GM21619 (cell line): ENCODE results near the gene CENPF.
A peak's percentile ranks its signal among the peaks of the same experiment; 100 is the strongest.
"Not testable (repeated sequence)": the region's sequence is repeated elsewhere in the genome, so short reads cannot be mapped to it uniquely, and the experiment has no call there.

Source experiments
- ATAC-seq: cut with Tn5 transposase; IDR thresholded peaks from one replicate; pipeline ENCODE4 v1.9.1; 2021; ENCODE audit not compliant: unreplicated experiment

Gene CENPF, protein sequence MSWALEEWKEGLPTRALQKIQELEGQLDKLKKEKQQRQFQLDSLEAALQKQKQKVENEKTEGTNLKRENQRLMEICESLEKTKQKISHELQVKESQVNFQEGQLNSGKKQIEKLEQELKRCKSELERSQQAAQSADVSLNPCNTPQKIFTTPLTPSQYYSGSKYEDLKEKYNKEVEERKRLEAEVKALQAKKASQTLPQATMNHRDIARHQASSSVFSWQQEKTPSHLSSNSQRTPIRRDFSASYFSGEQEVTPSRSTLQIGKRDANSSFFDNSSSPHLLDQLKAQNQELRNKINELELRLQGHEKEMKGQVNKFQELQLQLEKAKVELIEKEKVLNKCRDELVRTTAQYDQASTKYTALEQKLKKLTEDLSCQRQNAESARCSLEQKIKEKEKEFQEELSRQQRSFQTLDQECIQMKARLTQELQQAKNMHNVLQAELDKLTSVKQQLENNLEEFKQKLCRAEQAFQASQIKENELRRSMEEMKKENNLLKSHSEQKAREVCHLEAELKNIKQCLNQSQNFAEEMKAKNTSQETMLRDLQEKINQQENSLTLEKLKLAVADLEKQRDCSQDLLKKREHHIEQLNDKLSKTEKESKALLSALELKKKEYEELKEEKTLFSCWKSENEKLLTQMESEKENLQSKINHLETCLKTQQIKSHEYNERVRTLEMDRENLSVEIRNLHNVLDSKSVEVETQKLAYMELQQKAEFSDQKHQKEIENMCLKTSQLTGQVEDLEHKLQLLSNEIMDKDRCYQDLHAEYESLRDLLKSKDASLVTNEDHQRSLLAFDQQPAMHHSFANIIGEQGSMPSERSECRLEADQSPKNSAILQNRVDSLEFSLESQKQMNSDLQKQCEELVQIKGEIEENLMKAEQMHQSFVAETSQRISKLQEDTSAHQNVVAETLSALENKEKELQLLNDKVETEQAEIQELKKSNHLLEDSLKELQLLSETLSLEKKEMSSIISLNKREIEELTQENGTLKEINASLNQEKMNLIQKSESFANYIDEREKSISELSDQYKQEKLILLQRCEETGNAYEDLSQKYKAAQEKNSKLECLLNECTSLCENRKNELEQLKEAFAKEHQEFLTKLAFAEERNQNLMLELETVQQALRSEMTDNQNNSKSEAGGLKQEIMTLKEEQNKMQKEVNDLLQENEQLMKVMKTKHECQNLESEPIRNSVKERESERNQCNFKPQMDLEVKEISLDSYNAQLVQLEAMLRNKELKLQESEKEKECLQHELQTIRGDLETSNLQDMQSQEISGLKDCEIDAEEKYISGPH (N-terminal part only)

GRCh38 chr1:214602764-214603657 is at the start of gene CENPF:
CENPF (plus strand) TSS chr1:214603195; CDS start chr1:214613755, 10,560 bp downstream.
- ATAC-seq = peak; percentile 100

DNA sequence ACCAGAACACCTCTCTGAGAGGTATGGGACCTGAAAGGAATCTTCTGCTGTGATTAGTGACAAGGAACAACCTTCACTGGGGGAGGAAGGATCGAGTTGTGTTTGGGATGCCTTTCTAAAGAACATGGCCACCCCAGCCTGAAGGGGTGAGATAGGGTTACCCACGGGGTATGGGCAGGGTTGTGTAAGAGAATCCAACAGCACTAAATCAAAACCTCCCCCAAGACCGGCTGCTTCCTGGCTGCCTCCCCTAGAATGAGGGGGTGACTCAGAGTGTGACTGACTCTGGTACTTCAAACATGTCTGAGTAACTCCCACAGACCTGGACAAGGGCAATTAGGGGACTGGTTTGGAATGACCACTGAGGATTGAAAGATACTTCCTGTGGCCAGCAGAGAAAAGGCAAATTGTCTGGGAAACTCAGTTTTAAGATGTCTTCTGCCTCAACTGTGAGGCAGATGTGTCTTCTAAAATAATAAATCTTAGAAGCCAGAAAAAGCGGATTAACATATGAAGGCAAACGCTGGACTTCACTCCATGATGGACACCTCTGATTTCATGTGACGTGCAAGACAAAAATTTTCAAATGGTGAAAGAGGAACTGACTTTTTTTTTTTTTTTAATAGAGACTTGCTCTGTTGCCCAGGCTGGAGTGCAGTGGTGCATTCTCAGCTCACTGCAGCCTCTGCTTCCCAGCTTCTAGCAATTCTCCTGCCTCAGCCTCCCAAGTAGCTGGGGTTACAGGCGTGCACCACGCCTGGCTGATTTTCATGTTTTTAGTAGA is 44.9 kb upstream of the CENPF start:
- peak; percentile 69 for ATAC-seq

- ATAC-seq = no peak
Observed at GRCh38 chr1:214563881-214564280, 39.1 kb upstream of the CENPF start.

DNA sequence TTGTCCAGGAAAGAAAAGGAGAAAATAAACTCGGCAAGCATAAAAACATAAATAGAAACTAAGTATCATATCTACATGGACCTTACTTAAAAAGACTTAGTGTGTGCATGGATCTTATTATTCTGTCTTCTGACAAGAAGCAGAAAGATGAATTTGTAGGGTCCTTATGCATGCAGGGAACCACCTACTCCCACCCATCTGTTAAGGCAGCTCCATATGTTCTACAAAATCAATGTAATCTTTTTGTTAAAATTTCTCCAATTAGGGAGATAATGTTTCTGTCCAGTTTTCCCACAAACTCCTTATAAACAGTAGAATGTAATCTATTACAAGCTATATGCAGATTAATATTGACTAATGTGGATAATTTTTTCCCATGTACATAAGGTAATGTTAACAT is 37.7 kb upstream of the CENPF start:
- no peak for ATAC-seq

DNA sequence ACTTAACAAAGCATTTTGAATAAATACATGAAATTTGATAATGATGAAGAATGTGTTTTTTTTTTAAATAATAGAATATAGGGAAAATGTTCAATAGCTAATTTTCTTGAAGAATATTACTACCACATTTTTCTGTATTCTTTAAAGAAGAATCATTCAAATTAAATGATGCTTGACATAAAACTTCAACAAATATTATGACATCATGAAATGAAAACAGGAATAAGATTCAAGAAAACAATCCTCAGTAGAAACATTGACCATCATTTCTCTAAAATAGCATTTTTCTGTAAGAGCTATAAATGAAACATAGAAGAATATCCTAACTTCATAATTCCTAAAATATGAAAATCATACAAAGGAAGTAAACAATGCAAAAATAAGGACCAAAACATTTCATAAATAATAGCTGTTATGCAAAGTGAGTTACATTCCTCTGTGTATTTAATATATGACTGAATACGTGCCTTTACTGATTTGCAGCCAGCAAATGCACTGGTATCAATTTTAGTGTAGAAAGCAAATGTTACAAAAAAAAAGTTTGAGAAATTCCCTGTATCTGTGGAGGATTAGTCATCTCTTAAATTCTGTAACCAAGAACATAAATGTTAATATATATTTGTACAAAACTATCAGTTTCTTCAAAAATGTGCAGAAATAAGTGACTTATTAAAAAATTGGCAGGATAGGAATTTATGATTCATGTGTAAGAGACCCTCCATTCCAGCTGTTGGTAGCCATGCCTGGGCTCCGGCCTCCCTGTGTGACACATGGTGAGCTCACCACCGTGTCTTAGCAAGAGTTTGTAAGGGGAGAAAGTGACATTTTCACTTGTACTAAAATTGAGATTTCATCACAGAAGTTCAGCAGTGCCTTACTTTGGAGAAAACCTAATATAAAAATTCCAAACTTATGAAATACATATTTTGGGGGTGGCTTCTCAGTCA is 36.6 kb upstream of the CENPF start:
- peak; percentile 61 for ATAC-seq

DNA sequence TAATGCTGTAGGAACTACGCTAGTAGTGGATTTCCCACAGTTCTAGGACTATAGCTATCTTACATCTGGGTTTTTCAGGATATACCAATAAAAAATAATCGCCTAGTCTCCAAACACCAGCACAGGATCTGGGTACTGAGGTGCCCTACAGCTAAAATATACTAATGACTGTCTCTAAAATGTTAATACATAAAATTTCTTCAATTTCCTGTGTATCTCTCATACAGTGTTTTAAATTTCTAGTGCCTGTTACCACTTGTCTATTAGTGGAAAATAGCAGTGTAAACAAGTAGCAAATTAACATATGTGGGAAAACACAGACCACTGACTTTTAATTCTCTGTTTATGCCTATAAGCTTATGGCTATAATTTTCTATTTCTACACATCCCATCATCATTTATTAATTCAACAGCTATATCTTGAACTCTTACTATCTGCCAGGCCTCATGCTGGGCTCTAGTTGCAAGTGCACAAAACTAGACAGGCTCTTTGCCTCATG is 35.5 kb upstream of the CENPF start:
- no peak for ATAC-seq

- no peak for ATAC-seq
Observed at GRCh38 chr1:214568328-214568727, 34.7 kb upstream of the CENPF start.

- no peak for ATAC-seq
Observed at GRCh38 chr1:214569357-214570004, 33.5 kb upstream of the CENPF start.

DNA sequence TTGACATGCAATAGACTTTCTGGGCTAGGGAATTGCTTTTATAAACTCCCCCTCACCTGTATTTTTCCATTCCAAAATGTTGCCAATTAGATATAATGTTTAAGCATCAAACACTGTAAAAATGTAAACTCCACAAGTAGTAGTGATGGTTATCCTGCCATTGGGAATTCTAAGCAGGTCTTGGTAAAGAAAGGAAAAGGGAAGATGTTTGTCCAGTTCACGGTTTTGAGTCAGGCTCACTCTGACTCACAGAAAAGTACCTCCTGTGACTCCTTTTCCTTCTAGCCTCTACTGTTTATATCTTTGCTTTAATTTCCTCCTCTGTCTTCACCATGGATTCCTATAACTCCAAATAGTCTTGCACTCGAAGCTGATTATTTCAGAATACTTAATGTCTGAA is 32.6 kb upstream of the CENPF start:
- ATAC-seq = no peak

DNA sequence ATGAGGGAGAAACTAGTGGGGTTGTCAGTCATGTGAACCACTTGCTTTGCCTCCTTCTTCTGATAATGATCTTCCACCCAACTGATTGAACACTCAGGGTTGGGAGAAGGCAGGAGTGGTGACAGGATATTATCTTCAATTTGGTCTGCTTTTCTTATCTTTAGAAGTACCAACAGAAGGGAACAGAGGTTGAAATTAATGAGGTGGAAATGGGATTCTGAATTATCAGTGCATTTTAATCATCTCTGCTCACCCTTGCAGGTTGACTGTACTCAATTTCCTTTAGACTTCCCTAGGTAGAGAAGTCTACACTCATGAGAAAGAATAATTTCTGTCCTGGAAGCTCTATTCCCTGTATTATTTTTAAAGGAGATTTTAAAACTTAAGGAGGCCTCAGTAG is 31.7 kb upstream of the CENPF start:
- ATAC-seq = no peak

- ATAC-seq = no peak
Observed at GRCh38 chr1:214573386-214574318, 29.3 kb upstream of the CENPF start.

DNA sequence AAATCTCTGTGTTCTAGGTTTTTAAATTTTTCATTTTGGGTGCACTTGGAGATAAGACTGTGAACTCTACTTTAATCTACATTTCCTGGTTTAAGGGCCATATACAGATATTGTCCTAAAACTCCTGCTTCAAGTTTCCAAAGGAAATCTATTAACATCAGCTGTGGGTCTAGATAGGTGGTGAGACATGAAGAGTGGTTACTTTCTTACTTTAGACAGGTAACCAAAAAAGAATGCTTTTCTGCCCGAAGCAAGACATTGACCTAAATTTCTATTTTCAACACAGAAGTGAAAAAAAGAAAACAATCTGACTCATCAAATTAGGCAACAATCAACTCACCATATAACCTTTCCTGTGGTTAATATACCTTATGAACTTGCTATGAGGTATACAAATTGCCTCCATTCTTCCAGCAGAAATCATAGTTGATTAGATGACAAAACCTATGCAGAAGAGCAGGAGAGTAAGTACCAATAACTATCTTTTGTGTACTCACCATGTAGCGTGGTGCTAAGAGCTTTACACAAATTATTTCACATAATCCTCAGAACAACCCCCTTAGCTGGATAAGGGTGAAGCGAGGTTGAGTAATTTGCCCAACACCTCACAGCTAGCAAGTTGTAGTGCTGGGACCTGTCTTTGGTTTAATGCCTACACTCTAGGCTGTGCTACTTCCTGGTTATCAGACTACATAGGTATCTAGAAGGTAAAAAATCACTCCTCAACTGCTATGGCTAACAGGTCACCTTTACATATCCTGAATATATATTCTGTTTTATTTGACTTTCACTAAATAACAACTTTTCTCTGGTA is 28.2 kb upstream of the CENPF start:
- no peak for ATAC-seq

DNA sequence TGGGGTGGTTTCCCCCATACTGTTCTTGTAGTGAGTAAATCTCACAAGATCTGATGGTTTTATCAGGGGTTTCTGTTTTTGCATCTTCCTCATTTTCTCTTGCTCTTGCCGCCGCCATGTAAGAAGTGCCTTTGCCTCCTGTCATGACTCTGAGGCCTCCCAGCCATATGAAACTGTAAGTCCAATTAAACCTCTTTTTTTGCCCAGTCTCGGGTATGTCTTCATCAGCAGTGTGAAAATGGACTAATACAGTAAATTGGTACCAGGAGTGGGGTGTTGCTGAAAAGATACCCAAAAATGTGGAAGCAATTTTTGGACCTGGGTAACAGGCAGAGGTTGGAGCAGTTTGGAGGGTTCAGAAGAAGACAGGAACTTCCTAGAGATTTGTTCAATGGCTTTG is 26.9 kb upstream of the CENPF start:
- ATAC-seq = not testable (repeated sequence)

DNA sequence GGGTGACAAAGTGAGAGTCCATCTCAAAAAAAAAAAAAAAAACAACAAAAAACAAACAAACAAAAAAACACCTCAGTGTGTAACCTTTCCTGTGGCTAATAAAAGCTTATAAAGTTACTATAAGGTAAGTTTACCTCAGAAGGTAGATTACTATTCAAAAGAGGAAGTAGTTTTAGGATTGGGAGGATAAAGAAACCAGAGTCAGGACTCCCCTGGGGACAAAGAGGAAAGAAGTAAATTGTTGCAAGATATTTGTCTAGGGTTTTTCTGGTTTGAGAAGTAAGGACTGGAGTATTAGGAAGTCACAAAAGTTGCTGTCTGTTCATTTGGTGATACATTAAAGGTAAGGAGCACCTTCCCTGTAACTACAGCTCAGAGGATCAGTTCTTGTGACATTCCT is 23.8 kb upstream of the CENPF start:
- ATAC-seq = no peak

GRCh38 chr1:214581785-214582184 is 21.2 kb upstream of the CENPF start:
- ATAC-seq = no peak
